HepG2 (cell line): ENCODE results near the gene AIF1. TPM values are rescaled to one million over a fixed set of nuclear protein-coding genes. Genes with fewer than 3 reads are reported as not detected.
A peak's percentile ranks its signal among the peaks of the same experiment; 100 is the strongest.

ENCODE experiments used
- ATAC-seq: fragments of 200-7000 bp; cut with Tn5 transposase; 3 replicates; pipeline ENCODE4 v1.9.1; 2020; ENCODE audit warnings: mild to moderate bottlenecking, moderate library complexity
- BruUV-seq: library from RNA; stranded (reverse); fragments of 400-500 nt; replicated peaks from 2 replicates; lab custom pipeline; 2021; lab: Mats Ljungman, UMichigan
- CTCF ChIA-PET: fragments of 300-600 bp; formaldehyde crosslinking; extraction: SDS; loops from one replicate; lab custom pipeline; 2021; ENCODE audit warnings: low total read pairs, inconsistent platforms, low intra/inter-chr PET ratio; lab: Yijun Ruan, JAX
- POLR2A ChIA-PET: fragments of 350-600 bp; sonication (Branson Sonifier 250); formaldehyde crosslinking; loops from one replicate; lab custom pipeline; 2020; ENCODE audit warnings: antibody characterized with exemption, inconsistent platforms; lab: Yijun Ruan, JAX
- DNase-seq: peaks from one replicate; pipeline ENCODE4 v3.0.0-alpha.2; 2015; ENCODE audit warnings: low spot score
- FAIRE-seq: peaks from 3 replicates; lab custom pipeline; 2011; peaks lifted over from hg19 to GRCh38; lab: Jason Lieb, UNC
- H2AFZ ChIP-seq: one replicate; pipeline ENCODE4 v1.6.1; 2011; ENCODE audit warnings: low read length, inconsistent platforms
- H3K27ac ChIP-seq: fragments of 300-600 bp; 3 replicates; pipeline ENCODE4 v1.8.0; 2011; ENCODE audit warnings: mixed run types, mild to moderate bottlenecking, mixed read lengths, low read length, inconsistent platforms; ENCODE audit not compliant: insufficient read depth; ENCODE audit errors: extremely low read length
- H3K27me3 ChIP-seq, 2 experiments: fragments of 200-600 bp in 1 of 2; 2 replicates in 1 of 2; 3 replicates in 1 of 2; pipeline versions ENCODE4 v1.6.0 to v1.8.0; 2011; ENCODE audit warnings: low read length in 2 of 2, mild to moderate bottlenecking in 2 of 2, moderate library complexity in 2 of 2, inconsistent platforms in 1 of 2; ENCODE audit not compliant: insufficient read depth in 2 of 2, control insufficient read depth in 1 of 2
- H3K36me3 ChIP-seq, 2 experiments: fragments of 200-600 bp in 1 of 2; replicated peaks in 1 of 2; 2 replicates in 1 of 2; 3 replicates in 1 of 2; pipeline versions ENCODE4 v1.5.1 to v1.8.0; 2011; ENCODE audit warnings: low read length in 2 of 2, inconsistent platforms in 1 of 2; ENCODE audit not compliant: insufficient read depth in 2 of 2, control insufficient read depth in 1 of 2
- H3K4me1 ChIP-seq: 2 replicates; pipeline ENCODE4 v1.5.1; 2012; ENCODE audit warnings: low read length, inconsistent platforms; ENCODE audit not compliant: insufficient read depth
- H3K4me2 ChIP-seq: 2 replicates; pipeline ENCODE4 v1.6.0; 2011; ENCODE audit warnings: low read depth, low read length, inconsistent platforms
- H3K4me3 ChIP-seq, 3 experiments: fragments of 200-600 bp in 1 of 3; sonication (generic), shearing (Covaris generic) in 1 of 3; replicated peaks in 1 of 3; 2 replicates each; pipeline ENCODE4 v1.5.1; 2011 to 2016; ENCODE audit warnings: low read length in 3 of 3, inconsistent platforms in 2 of 3, low read depth in 2 of 3, mild to moderate bottlenecking in 2 of 3, control low read depth in 1 of 3, mixed read lengths in 1 of 3; ENCODE audit not compliant: insufficient read depth in 1 of 3
- H3K79me2 ChIP-seq: one replicate; pipeline ENCODE4 v1.6.1; 2011; ENCODE audit warnings: low read length, inconsistent platforms; ENCODE audit not compliant: insufficient read depth
- H3K9ac ChIP-seq: 2 replicates; pipeline ENCODE4 v1.6.0; 2011; ENCODE audit warnings: mild to moderate bottlenecking, low read depth, low read length, inconsistent platforms; ENCODE audit not compliant: insufficient read depth
- H3K9me3 ChIP-seq: 2 replicates; pipeline ENCODE4 v1.5.1; 2012; ENCODE audit warnings: mild to moderate bottlenecking, low read length
- H4K20me1 ChIP-seq: 2 replicates; pipeline ENCODE4 v1.6.0; 2011; ENCODE audit warnings: inconsistent platforms, mild to moderate bottlenecking, low read length, moderate library complexity; ENCODE audit not compliant: insufficient read depth
- CENPT ChIP-seq: sonication (generic); formaldehyde crosslinking; IDR thresholded peaks from 2 replicates; pipeline ENCODE4 v1.8.0; 2022; ENCODE audit warnings: low read depth, mild to moderate bottlenecking, moderate library complexity, missing genetic modification reagents
- ELF4 ChIP-seq: sonication (generic); formaldehyde crosslinking; IDR thresholded peaks from 2 replicates; pipeline ENCODE4 v1.5.0; 2020; ENCODE audit warnings: missing genetic modification reagents, mild to moderate bottlenecking, moderate library complexity, borderline replicate concordance
- FOXP1 ChIP-seq, 2 experiments: fragments of 450-650 bp in 1 of 2; IDR thresholded peaks; 2 replicates each; pipeline ENCODE4 v1.6.1; 2017 to 2018; ENCODE audit warnings: antibody characterized with exemption in 1 of 2
- IKZF4 ChIP-seq: sonication (generic); formaldehyde crosslinking; IDR thresholded peaks from 2 replicates; pipeline ENCODE4 v1.5.1; 2020; ENCODE audit warnings: borderline replicate concordance, mild to moderate bottlenecking, low read depth, missing genetic modification reagents; ENCODE audit errors: not compliant biosample characterization
- KLF13 ChIP-seq: sonication (generic); formaldehyde crosslinking; IDR thresholded peaks from 2 replicates; pipeline ENCODE4 v1.4.0; 2020; ENCODE audit warnings: mild to moderate bottlenecking, missing genetic modification reagents
- POLR2G ChIP-seq: fragments of 200-400 bp; formaldehyde crosslinking; IDR thresholded peaks from 2 replicates; pipeline ENCODE4 v1.6.1; 2018; ENCODE audit warnings: mild to moderate bottlenecking, low read depth, low read length, moderate library complexity
- ZBTB21 ChIP-seq: sonication (generic); formaldehyde crosslinking; IDR thresholded peaks from 2 replicates; pipeline ENCODE4 v1.4.0; 2020; ENCODE audit warnings: missing genetic modification reagents
- ZBTB7B ChIP-seq: sonication (generic); formaldehyde crosslinking; IDR thresholded peaks from 2 replicates; pipeline ENCODE4 v1.4.0; 2020; ENCODE audit warnings: missing genetic modification reagents
- ZFP82 ChIP-seq: sonication (generic); formaldehyde crosslinking; IDR thresholded peaks from 2 replicates; pipeline ENCODE4 v1.5.1; 2020; ENCODE audit warnings: mild to moderate bottlenecking, missing genetic modification reagents, borderline replicate concordance
- ZNF263 ChIP-seq: sonication (generic); formaldehyde crosslinking; IDR thresholded peaks from 2 replicates; pipeline ENCODE4 v1.4.0; 2020; ENCODE audit warnings: missing genetic modification reagents
- ZNF484 ChIP-seq: sonication (generic); formaldehyde crosslinking; IDR thresholded peaks from 2 replicates; pipeline ENCODE4 v1.5.1; 2020; ENCODE audit warnings: mild to moderate bottlenecking, low read depth, missing genetic modification reagents, borderline replicate concordance
- ZNF629 ChIP-seq: sonication (generic); formaldehyde crosslinking; conservative IDR thresholded peaks from 2 replicates; pipeline ENCODE4 v1.5.0; 2020; ENCODE audit warnings: missing genetic modification reagents
- ZNF7 ChIP-seq: IDR thresholded peaks from 2 replicates; pipeline ENCODE4 v1.6.1; 2016; ENCODE audit warnings: missing biosample characterization, missing genetic modification reagents
- ZNF780A ChIP-seq: sonication (generic); formaldehyde crosslinking; IDR thresholded peaks from 2 replicates; pipeline ENCODE4 v1.8.0; 2022; ENCODE audit warnings: mild to moderate bottlenecking, missing genetic modification reagents, moderate library complexity
- WGBS: methylation state at CpG from one replicate; pipeline ENCODE4 v1.1.6; 2017; ENCODE audit warnings: low lambda C conversion rate; 5-methylcytosine and 5-hydroxymethylcytosine counted together
- in situ Hi-C: cut with HindIII; loops from 2 replicates; pipeline ENCODE4 v1.10.0; 2017; ENCODE audit warnings: low pct_unique_long_range_greater_than_20kb; ENCODE audit not compliant: extremely low pct_ligation_motif_present
- intact Hi-C: fragments of 100-400 bp; cut with micrococcal nuclease; formaldehyde crosslinking; loops from one replicate; pipeline ENCODE4 v1.10.0; 2022; ENCODE audit not compliant: unreplicated experiment
- polyA plus RNA-seq, 8 experiments: library from polyadenylated mRNA; depleted of rRNA in 3 of 8; stranded (reverse) in 7 of 8; unstranded in 1 of 8; fragments of >200 nt; fragmentation: Illumina TruSeq in 4 of 8; extraction: Trizol in 4 of 8; gene quantifications; 2 replicates each; pipeline versions ENCODE4 v1.2.1 to v1.2.3, GENCODE V29; 2011 to 2016; ENCODE audit warnings: low read depth in 4 of 8, missing spikeins in 1 of 8, mixed read lengths in 1 of 8; ENCODE audit not compliant: insufficient read depth in 1 of 8
- total RNA-seq, 5 experiments: library from RNA; depleted of rRNA; stranded (reverse); fragments of >200 nt; fragmentation: Illumina TruSeq; extraction: Trizol; gene quantifications; 2 replicates each; pipeline ENCODE4 v1.2.3, GENCODE V29; 2016; ENCODE audit warnings: low read depth in 1 of 5
- TF ChIP-seq, protein P1 (sequence below): sonication (generic); formaldehyde crosslinking; IDR thresholded peaks from 2 replicates; pipeline ENCODE4 v1.4.0; 2020; ENCODE audit warnings: missing genetic modification reagents
- TF ChIP-seq, protein P2 (sequence below): sonication (generic); formaldehyde crosslinking; IDR thresholded peaks from 2 replicates; pipeline ENCODE4 v1.8.1; 2022; ENCODE audit warnings: low read depth, mild to moderate bottlenecking, missing genetic modification reagents
- TF ChIP-seq, protein P3 (sequence below): sonication (generic); formaldehyde crosslinking; IDR thresholded peaks from 2 replicates; pipeline ENCODE4 v1.8.0; 2022; ENCODE audit warnings: mild to moderate bottlenecking, missing genetic modification reagents, moderate library complexity
- TF ChIP-seq, protein P4 (sequence below): sonication (generic); formaldehyde crosslinking; IDR thresholded peaks from 2 replicates; pipeline ENCODE4 v1.8.0; 2022; ENCODE audit warnings: missing genetic modification reagents, mild to moderate bottlenecking, inconsistent platforms, borderline replicate concordance

Gene AIF1
- total and polyA plus RNA-seq, 2 of the 13 experiments (the other 11 are each of a cell fraction or from before 2014, with no cell fraction given): 1.5 TPM; not detected in 1

DNA sequence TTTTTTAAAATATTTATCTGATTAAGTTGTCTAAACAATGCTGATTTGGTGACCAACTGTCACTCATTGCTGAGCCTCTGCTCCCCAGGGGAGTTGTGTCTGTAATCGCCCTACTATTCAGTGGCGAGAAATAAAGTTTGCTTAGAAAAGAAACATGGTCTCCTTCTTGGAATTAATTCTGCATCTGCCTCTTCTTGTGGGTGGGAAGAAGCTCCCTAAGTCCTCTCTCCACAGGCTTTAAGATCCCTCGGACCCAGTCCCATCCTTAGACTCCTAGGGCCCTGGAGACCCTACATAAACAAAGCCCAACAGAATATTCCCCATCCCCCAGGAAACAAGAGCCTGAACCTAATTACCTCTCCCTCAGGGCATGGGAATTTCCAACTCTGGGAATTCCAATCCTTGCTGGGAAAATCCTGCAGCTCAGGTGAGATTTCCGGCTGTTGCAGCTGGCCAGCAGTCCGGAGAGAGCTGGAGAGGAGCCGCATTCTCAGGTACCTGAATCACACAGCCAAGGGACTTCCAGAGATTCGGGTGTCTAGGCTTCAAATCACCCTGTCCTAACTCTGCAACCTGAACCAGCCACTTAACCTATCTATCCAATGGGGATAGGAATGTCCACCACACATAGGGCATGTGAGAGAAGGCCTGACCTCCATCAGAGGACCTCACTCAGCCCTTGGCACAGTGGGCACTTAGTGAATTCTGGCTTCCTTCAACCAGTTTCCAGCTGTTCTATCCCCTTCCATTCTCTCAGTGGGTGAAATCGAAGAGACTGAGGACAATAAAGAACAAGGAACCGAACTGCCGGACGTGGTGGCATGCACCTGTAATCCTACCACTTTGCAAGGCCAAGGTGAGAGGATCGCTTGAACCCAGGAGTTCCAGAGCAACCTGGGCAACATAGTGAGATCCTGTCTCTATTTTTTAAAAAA, 36.6 kb upstream of the AIF1 start:
- 49% methylated on average over 10 of the region's 12 CpGs for WGBS
- Histone ChIP-seq H3K9ac (no peak overlapping the region), H2AFZ (no peak overlapping the region), H3K36me3 (no peaks in the 10 kb centered on the region), H3K27ac (no peak overlapping the region), H3K27me3 (peaks cover 16 to 89% of the 10 kb centered on the region in 2 experiments), H4K20me1 (no peaks in the 10 kb centered on the region), H3K79me2 (no peaks in the 10 kb centered on the region), H3K4me1 (peaks cover 25% of the 10 kb centered on the region), H3K4me2 (no peak overlapping the region), H3K4me3 (no peak overlapping the region), H3K9me3 (no peaks in the 10 kb centered on the region)
- no peak for FAIRE-seq
- TSS peak; percentile 52 for BruUV-seq
- CTCF ChIA-PET: no interaction called here
- intact Hi-C loops: no loop called here
- POLR2A ChIA-PET: interaction anchor here (1.6 to 2.3 kb wide), 3 partner anchors 20 to 86 kb away, joined by 4 to 9 read pairs (median 6); partner anchors contain the start of genes DDX39B and GPANK1
- in situ Hi-C loops: no loop called here
- ATAC-seq: no peak
- DNase-seq: no peak
- no peak for TF ChIP-seq ZNF7 (CRISPR knock-in tag)
- no peak for TF ChIP-seq ZNF484
- TF ChIP-seq IKZF4 (CRISPR knock-in tag): no peak
- TF ChIP-seq, protein P1, sequence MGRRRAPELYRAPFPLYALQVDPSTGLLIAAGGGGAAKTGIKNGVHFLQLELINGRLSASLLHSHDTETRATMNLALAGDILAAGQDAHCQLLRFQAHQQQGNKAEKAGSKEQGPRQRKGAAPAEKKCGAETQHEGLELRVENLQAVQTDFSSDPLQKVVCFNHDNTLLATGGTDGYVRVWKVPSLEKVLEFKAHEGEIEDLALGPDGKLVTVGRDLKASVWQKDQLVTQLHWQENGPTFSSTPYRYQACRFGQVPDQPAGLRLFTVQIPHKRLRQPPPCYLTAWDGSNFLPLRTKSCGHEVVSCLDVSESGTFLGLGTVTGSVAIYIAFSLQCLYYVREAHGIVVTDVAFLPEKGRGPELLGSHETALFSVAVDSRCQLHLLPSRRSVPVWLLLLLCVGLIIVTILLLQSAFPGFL (CRISPR knock-in tag): no peak
- TF ChIP-seq, protein P2, sequence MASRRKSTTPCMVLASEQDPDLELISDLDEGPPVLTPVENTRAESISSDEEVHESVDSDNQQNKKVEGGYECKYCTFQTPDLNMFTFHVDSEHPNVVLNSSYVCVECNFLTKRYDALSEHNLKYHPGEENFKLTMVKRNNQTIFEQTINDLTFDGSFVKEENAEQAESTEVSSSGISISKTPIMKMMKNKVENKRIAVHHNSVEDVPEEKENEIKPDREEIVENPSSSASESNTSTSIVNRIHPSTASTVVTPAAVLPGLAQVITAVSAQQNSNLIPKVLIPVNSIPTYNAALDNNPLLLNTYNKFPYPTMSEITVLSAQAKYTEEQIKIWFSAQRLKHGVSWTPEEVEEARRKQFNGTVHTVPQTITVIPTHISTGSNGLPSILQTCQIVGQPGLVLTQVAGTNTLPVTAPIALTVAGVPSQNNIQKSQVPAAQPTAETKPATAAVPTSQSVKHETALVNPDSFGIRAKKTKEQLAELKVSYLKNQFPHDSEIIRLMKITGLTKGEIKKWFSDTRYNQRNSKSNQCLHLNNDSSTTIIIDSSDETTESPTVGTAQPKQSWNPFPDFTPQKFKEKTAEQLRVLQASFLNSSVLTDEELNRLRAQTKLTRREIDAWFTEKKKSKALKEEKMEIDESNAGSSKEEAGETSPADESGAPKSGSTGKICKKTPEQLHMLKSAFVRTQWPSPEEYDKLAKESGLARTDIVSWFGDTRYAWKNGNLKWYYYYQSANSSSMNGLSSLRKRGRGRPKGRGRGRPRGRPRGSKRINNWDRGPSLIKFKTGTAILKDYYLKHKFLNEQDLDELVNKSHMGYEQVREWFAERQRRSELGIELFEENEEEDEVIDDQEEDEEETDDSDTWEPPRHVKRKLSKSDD: no peak
- TF ChIP-seq CENPT: no peak
- TF ChIP-seq ZFP82: no peak
- no peak for TF ChIP-seq ZNF780A
- TF ChIP-seq ZBTB7B (CRISPR knock-in tag): no peak
- no peak for TF ChIP-seq ELF4
- TF ChIP-seq ZNF629 (CRISPR knock-in tag): no peak
- no peak for TF ChIP-seq KLF13
- TF ChIP-seq FOXP1 (IDR thresholded peaks at IDR 0.05): no peak
- no peak for TF ChIP-seq FOXP1 (CRISPR knock-in tag; IDR thresholded peaks at IDR 0.05)
- TF ChIP-seq, protein P3, sequence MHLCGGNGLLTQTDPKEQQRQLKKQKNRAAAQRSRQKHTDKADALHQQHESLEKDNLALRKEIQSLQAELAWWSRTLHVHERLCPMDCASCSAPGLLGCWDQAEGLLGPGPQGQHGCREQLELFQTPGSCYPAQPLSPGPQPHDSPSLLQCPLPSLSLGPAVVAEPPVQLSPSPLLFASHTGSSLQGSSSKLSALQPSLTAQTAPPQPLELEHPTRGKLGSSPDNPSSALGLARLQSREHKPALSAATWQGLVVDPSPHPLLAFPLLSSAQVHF (CRISPR knock-in tag): no peak
- no peak for TF ChIP-seq POLR2G
- TF ChIP-seq ZBTB21: no peak
- TF ChIP-seq, protein P4, sequence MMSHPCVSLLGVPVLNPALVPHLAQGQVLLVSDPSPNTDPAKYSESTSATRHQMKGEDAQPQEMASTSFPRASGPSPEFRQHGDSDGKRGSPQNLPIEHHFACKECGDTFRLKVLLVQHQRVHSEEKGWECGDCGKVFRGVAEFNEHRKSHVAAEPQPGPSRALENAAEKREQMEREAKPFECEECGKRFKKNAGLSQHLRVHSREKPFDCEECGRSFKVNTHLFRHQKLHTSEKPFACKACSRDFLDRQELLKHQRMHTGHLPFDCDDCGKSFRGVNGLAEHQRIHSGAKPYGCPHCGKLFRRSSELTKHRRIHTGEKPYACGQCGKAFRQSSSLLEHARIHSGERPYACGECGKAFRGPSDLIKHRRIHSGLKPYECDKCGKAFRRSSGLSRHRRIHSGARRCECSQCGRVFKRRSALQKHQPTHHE (CRISPR knock-in tag): no peak
- TF ChIP-seq ZNF263 (CRISPR knock-in tag): no peak
